ENCODE data around the gene PAXIP1. TPM values are rescaled to one million over a fixed set of nuclear protein-coding genes. Genes with fewer than 3 reads are reported as not detected.

PAXIP1 gene
- total RNA-seq, 4 donors from 2014 or later, result 9.0 to 10.3 (median 9.8) TPM

GRCh38 chr7:154906736-154907355 is 96.1 kb downstream of the PAXIP1 start:
- peaks cover 0 to 26% (median 0%) of the 10 kb centered on the region in 4 donors for H3K9me3 ChIP-seq
- H3K27me3 ChIP-seq, result no peaks in the 10 kb centered on the region
- H3K27ac ChIP-seq, result no peak overlapping the region
- WGBS, 2 donors, result 92 to 95% methylated on average over 24 to 38 of the region's 41 CpGs
- no peaks in the 10 kb centered on the region for H3K36me3 ChIP-seq
- TF ChIP-seq, protein P1, sequence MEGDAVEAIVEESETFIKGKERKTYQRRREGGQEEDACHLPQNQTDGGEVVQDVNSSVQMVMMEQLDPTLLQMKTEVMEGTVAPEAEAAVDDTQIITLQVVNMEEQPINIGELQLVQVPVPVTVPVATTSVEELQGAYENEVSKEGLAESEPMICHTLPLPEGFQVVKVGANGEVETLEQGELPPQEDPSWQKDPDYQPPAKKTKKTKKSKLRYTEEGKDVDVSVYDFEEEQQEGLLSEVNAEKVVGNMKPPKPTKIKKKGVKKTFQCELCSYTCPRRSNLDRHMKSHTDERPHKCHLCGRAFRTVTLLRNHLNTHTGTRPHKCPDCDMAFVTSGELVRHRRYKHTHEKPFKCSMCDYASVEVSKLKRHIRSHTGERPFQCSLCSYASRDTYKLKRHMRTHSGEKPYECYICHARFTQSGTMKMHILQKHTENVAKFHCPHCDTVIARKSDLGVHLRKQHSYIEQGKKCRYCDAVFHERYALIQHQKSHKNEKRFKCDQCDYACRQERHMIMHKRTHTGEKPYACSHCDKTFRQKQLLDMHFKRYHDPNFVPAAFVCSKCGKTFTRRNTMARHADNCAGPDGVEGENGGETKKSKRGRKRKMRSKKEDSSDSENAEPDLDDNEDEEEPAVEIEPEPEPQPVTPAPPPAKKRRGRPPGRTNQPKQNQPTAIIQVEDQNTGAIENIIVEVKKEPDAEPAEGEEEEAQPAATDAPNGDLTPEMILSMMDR (IDR thresholded peaks at IDR 0.05), result no peak
- TF ChIP-seq POLR2A (IDR thresholded peaks at IDR 0.05) (no peak), EP300 (IDR thresholded peaks at IDR 0.05) (no peak)
- H3K4me1 ChIP-seq, result no peaks in the 10 kb centered on the region
- no peak for DNase-seq (ENCODE audit: low spot score in 2 of 2)
- H3K4me3 ChIP-seq, result no peak overlapping the region

- no peak for DNase-seq (ENCODE audit: low spot score in 2 of 2)
- 86 to 97% methylated on average over 7 of the region's 7 CpGs for WGBS, 2 donors
These were observed 96.7 kb downstream of the PAXIP1 start for GRCh38 chr7:154906201-154906600.

DNA sequence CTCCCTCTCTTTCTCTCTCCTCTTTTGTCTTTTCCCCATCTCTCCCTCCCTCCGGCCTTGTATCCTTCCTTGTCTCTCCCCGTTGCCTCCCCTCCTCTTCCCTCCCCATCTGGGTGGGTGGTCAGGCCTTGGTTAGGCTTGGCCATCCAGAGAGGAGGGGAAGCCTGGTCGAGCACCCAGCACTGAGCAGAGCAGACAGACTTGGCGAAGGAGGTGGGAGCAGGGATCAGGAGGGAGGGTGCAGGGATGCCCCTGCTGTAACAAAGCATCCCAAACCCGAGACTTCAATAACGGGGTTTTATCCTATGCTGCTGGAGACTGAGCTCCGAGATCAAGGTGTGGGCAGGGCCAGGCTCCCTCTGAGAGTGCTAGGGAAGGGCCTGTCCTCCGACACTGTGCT is 97.3 kb downstream of the PAXIP1 start:
- TF ChIP-seq POLR2A (IDR thresholded peaks at IDR 0.05), result no peak
- TF ChIP-seq, protein P1 (IDR thresholded peaks at IDR 0.05), result no peak
- TF ChIP-seq EP300 (IDR thresholded peaks at IDR 0.05), result no peak
- Histone ChIP-seq H3K27me3 (no peaks in the 10 kb centered on the region), H3K9me3 (peaks cover 0 to 21% (median 0%) of the 10 kb centered on the region in 4 donors), H3K4me1 (no peaks in the 10 kb centered on the region), H3K4me3 (no peak overlapping the region), H3K27ac (no peak overlapping the region), H3K36me3 (no peaks in the 10 kb centered on the region)
- 81 to 83% methylated on average over 8 of the region's 8 CpGs for WGBS, 2 donors
- DNase-seq (ENCODE audit: low spot score in 2 of 2), result no peak

More at GRCh38 chr7:154906201-154906600, 96.7 kb downstream of the PAXIP1 start:
- no peak for TF ChIP-seq EP300 (IDR thresholded peaks at IDR 0.05)
- TF ChIP-seq, protein P1 (IDR thresholded peaks at IDR 0.05), result no peak
- no peak for TF ChIP-seq POLR2A (IDR thresholded peaks at IDR 0.05)
- H3K9me3 ChIP-seq, result peaks cover 0 to 27% (median 0%) of the 10 kb centered on the region in 4 donors
- H3K4me1 ChIP-seq, result no peaks in the 10 kb centered on the region
- no peak overlapping the region for H3K4me3 ChIP-seq
- no peaks in the 10 kb centered on the region for H3K36me3 ChIP-seq
- no peaks in the 10 kb centered on the region for H3K27me3 ChIP-seq
- no peak overlapping the region for H3K27ac ChIP-seq

- WGBS, 2 donors, result 78 to 88% methylated on average over 8 of the region's 8 CpGs
- H3K4me1 ChIP-seq, result no peaks in the 10 kb centered on the region
- no peak for DNase-seq (ENCODE audit: low spot score in 2 of 2)
- TF ChIP-seq, protein P1 (IDR thresholded peaks at IDR 0.05), result no peak
- TF ChIP-seq EP300 (IDR thresholded peaks at IDR 0.05), result no peak
- no peak for TF ChIP-seq POLR2A (IDR thresholded peaks at IDR 0.05)
- peaks cover 0 to 17% (median 0%) of the 10 kb centered on the region in 4 donors for H3K9me3 ChIP-seq
- H3K27ac ChIP-seq, result no peak overlapping the region
- no peaks in the 10 kb centered on the region for H3K36me3 ChIP-seq
- H3K4me3 ChIP-seq, result no peak overlapping the region
- no peaks in the 10 kb centered on the region for H3K27me3 ChIP-seq
These were observed 97.8 kb downstream of the PAXIP1 start for GRCh38 chr7:154905146-154905545.

- Histone ChIP-seq H3K27me3 (no peaks in the 10 kb centered on the region), H3K36me3 (no peaks in the 10 kb centered on the region), H3K27ac (no peak overlapping the region), H3K9me3 (peaks cover 0 to 16% (median 0%) of the 10 kb centered on the region in 4 donors), H3K4me1 (no peaks in the 10 kb centered on the region), H3K4me3 (no peak overlapping the region)
- DNase-seq (ENCODE audit: low spot score in 2 of 2), result no peak
- 52 to 58% methylated on average over 13 to 14 of the region's 14 CpGs for WGBS, 2 donors
- no peak for TF ChIP-seq EP300 (IDR thresholded peaks at IDR 0.05)
- no peak for TF ChIP-seq POLR2A (IDR thresholded peaks at IDR 0.05)
- TF ChIP-seq, protein P1 (IDR thresholded peaks at IDR 0.05), result no peak
These were observed 99.7 kb downstream of the PAXIP1 start for GRCh38 chr7:154903083-154903731.

All from tibial nerve (tissue), 4 donors.